K562 (cell line): ENCODE data around the gene IKZF3. TPM values are rescaled to one million over a fixed set of nuclear protein-coding genes. Genes with fewer than 3 reads are reported as not detected.

Experiments
- CSDE1 ChIP-seq, 2 experiments: fragments of 450-650 bp; IDR thresholded peaks; 2 replicates each; pipeline ENCODE4 v1.6.1; 2016; ENCODE audit warnings: mild to moderate bottlenecking in 1 of 2
- E2F8 ChIP-seq: fragments of 450-650 bp; IDR thresholded peaks from 2 replicates; pipeline ENCODE4 v1.7.1; 2018; ENCODE audit warnings: mild to moderate bottlenecking, low read depth; ENCODE audit not compliant: partially characterized antibody
- FOXJ2 ChIP-seq: fragments of 200-800 bp; sonication (Bioruptor generic); IDR thresholded peaks from 2 replicates; pipeline ENCODE4 v1.6.1; 2016; ENCODE audit warnings: missing genetic modification characterization, missing compliant biosample characterization
- GABPB1 ChIP-seq: sonication (generic); formaldehyde crosslinking; IDR thresholded peaks from 2 replicates; pipeline ENCODE4 v1.8.0; 2022; ENCODE audit warnings: mild to moderate bottlenecking, missing genetic modification reagents
- HMG20A ChIP-seq: fragments of 450-650 bp; formaldehyde crosslinking; conservative IDR thresholded peaks from 2 replicates; pipeline ENCODE4 v1.4.0; 2020; ENCODE audit warnings: mild to moderate bottlenecking, mixed read lengths
- MEF2A ChIP-seq: IDR thresholded peaks from 2 replicates; pipeline ENCODE4 v1.6.1; 2011; ENCODE audit warnings: low read depth, mild to moderate bottlenecking, low read length, moderate library complexity; ENCODE audit not compliant: control insufficient read depth
- MTA3 ChIP-seq: fragments of 450-650 bp; formaldehyde crosslinking; IDR thresholded peaks from 2 replicates; pipeline ENCODE4 v1.6.1; 2017; ENCODE audit warnings: mild to moderate bottlenecking, borderline replicate concordance
- NR2C1 ChIP-seq, 2 experiments: fragments of 450-650 bp; IDR thresholded peaks; 2 replicates each; pipeline ENCODE4 v1.6.1; 2017; ENCODE audit warnings: mild to moderate bottlenecking in 2 of 2, antibody characterized with exemption in 1 of 2, inconsistent platforms in 1 of 2, missing compliant biosample characterization in 1 of 2, missing genetic modification characterization in 1 of 2
- TBL1XR1 ChIP-seq, 2 experiments: IDR thresholded peaks; 2 replicates each; pipeline ENCODE4 v1.6.1; 2012; ENCODE audit warnings: improper control_type of control experiment in 2 of 2, low read length in 2 of 2, mild to moderate bottlenecking in 1 of 2
- TCF15 ChIP-seq: fragments of 250-450 bp; sonication (Bioruptor Pico); IDR thresholded peaks from 2 replicates; pipeline ENCODE4 v1.8.0; 2022; ENCODE audit warnings: moderate library complexity, mild to moderate bottlenecking, inconsistent platforms
- ZBTB7A ChIP-seq: IDR thresholded peaks from 2 replicates; pipeline ENCODE4 v1.6.1; 2011; ENCODE audit warnings: low read depth, mild to moderate bottlenecking, low read length, moderate library complexity, borderline replicate concordance; ENCODE audit not compliant: control insufficient read depth
- ZNF316 ChIP-seq: fragments of 450-650 bp; IDR thresholded peaks from 2 replicates; pipeline ENCODE4 v1.6.1; 2016
- ZNF609 ChIP-seq: sonication (generic); formaldehyde crosslinking; IDR thresholded peaks from 2 replicates; pipeline ENCODE4 v1.8.1; 2023; ENCODE audit warnings: missing genetic modification reagents, mild to moderate bottlenecking, borderline replicate concordance
- polyA plus RNA-seq, 8 experiments: library from polyadenylated mRNA; depleted of rRNA in 4 of 8; stranded (reverse) in 5 of 8; unstranded in 3 of 8; fragments of >200 nt; fragmentation: Nextera tagmentation in 2 of 8; fragmentation: Illumina TruSeq in 1 of 8; extraction: Ambion mirVana in 2 of 8; extraction: Trizol in 1 of 8; gene quantifications; 2 replicates each; pipeline versions ENCODE4 v1.2.1 to v1.2.3, GENCODE V29; 2011 to 2014; ENCODE audit warnings: inconsistent platforms in 1 of 8, missing spikeins in 1 of 8
- total RNA-seq, 7 experiments: library from RNA; depleted of rRNA in 6 of 7; stranded (reverse); fragments of >200 nt in 6 of 7; fragmentation: Illumina TruSeq in 2 of 7; extraction: Trizol in 2 of 7; gene quantifications; 2 replicates each; pipeline versions ENCODE4 v1.2.1 to v1.2.3, GENCODE V29; 2011 to 2021; ENCODE audit warnings: low replicate concordance in 1 of 7
- TF ChIP-seq, protein P1 (sequence below), 2 experiments: fragments of 250-450 bp in 1 of 2; fragments of 450-650 bp in 1 of 2; sonication (Bioruptor Pico) in 1 of 2; IDR thresholded peaks; 2 replicates each; pipeline versions ENCODE4 v1.6.1 to v1.8.0; 2016 to 2021; ENCODE audit warnings: mild to moderate bottlenecking in 2 of 2, moderate library complexity in 2 of 2, missing compliant biosample characterization in 1 of 2, missing genetic modification characterization in 1 of 2
- TF ChIP-seq, protein P2 (sequence below): IDR thresholded peaks from 2 replicates; pipeline ENCODE4 v1.6.1; 2012; ENCODE audit warnings: low read depth, low read length, improper control_type of control experiment, borderline replicate concordance

The IKZF3 gene
- total and polyA plus RNA-seq, 9 of the 15 experiments (the other 6 are each of a cell fraction or from before 2014, with no cell fraction given): 0.06 to 1.6 (median 0.62) TPM

DNA sequence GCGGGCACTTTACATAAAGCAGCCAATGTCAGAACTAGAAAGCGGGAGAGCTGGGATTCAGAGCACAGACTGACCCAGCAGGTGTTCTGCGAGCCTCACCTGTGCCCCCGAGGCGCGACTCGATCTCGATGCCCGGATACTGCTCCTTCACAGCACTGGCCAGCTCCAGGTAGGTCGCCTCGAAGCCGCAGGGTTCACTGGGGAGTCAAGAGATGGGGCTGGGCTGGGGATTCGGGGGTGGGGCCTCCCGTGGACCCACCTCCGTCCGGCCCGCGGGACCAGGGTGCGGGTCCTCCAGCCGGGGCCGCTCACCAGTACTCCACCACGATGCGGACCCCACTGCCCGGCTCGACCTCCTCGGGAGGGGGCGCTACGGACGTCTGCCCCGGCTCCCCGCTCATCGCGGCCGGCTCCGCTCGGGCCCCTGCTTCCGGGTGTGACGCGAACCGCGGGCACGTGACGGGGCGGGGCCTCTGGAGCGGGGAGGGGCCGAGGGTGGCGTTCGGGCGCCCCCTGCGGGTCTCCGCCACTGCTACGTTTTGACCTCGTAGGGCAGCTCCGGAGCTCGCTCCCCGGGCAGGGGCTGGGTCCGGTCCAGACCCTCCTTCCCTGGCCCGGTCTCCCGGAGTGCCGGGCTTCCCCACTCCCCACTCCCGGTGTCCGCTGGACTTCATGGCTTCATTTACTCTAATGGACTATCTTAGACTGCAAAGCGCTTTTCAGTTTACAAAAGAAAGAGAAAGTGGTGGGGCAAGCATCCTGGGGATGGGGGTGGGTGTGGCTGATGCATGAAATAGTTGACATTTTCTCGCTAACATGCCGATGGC, 133.8 kb downstream of the IKZF3 start, which contains the start of gene MIEN1 (continued):
- TF ChIP-seq TCF15 (CRISPR knock-in tag) (no peak), TBL1XR1 (IDR thresholded peaks at IDR 0.05; ENCODE audit: low read length in 2 of 2) (peak in 1 of 2 experiments; percentile 35; a peak in 1 of 4 replicates), MEF2A (no peak), FOXJ2 (tag) (no peak), ZNF316 (no peak), NR2C1 (IDR thresholded peaks at IDR 0.05) (no peak; the same call in 1 of the 2 replicates), NR2C1 (tag; IDR thresholded peaks at IDR 0.05) (no peak), ZBTB7A (peak; percentile 85; the same call in 1 of the 2 replicates), GABPB1 (peak; percentile 76), CSDE1 (IDR thresholded peaks at IDR 0.05) (no peak), MTA3 (no peak), HMG20A (no peak), ZNF609 (no peak), E2F8 (peak; percentile 72)
- TF ChIP-seq, protein P1, sequence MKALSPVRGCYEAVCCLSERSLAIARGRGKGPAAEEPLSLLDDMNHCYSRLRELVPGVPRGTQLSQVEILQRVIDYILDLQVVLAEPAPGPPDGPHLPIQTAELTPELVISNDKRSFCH (CRISPR knock-in tag; IDR thresholded peaks at IDR 0.05): no peak
- TF ChIP-seq, protein P1 (tag; IDR thresholded peaks at IDR 0.05): no peak
- TF ChIP-seq, protein P2, sequence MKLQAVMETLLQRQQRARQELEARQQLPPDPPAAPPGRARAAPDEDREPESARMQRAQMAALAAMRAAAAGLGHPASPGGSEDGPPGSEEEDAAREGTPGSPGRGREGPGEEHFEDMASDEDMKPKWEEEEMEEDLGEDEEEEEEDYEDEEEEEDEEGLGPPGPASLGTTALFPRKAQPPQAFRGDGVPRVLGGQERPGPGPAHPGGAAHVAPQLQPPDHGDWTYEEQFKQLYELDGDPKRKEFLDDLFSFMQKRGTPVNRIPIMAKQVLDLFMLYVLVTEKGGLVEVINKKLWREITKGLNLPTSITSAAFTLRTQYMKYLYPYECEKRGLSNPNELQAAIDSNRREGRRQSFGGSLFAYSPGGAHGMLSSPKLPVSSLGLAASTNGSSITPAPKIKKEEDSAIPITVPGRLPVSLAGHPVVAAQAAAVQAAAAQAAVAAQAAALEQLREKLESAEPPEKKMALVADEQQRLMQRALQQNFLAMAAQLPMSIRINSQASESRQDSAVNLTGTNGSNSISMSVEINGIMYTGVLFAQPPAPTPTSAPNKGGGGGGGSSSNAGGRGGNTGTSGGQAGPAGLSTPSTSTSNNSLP: no peak
